HK-2 (cell line): ENCODE data around the gene PTPRN2.

Experiments
- DNase-seq: peaks from one replicate; pipeline ENCODE4 v3.0.0-alpha.2; 2018; ENCODE audit not compliant: unreplicated experiment

The PTPRN2 gene

DNA sequence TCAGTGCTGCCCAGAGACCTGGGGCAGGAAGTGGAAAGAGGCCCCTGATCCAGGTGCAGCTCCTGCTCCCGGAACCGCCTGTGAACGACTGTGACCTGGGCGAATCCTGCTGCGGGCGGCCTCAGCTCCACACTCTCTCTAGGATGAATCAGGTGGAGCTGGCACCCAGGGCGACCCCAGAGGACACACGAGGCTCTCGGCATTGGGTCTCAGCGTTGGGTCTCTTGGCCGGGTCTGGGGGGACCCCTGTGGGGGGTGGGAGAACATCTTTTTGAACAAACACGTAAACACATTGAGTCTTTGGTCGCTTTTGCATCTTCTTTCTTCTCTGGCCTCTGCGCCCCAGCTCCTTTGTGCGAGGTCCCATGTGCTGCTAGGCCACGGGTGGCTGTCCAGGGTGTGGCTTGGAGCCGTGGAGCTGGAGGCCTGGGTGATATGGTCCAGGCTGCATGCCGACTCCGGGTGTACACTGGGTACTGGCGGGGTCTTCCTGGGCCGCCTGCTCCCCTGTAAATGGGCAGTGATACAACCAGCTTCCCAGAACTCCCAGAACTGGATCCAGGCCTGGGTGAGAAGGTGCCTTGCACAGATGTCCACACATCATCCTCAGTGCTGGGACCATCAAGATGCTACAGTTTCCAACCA, 815.0 kb downstream of the PTPRN2 start:
- no peak for DNase-seq

DNA sequence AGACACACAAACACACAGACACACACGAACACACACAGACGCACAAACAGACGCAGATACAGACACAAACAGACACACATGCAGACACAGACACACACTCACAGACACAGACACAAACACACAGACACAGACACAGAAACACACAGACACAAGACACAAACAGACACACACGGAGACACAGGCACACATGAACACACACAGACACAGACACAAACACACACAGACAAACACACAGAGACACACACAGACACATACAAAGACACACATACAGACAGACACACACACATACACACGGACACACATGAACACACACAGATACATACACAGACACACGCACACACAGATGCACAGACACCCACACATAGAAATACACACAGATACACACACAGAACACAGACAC, 815.9 kb downstream of the PTPRN2 start:
- no peak for DNase-seq

- DNase-seq, result no peak
These were observed 816.8 kb downstream of the PTPRN2 start for GRCh38 chr7:157770716-157771320.

DNA sequence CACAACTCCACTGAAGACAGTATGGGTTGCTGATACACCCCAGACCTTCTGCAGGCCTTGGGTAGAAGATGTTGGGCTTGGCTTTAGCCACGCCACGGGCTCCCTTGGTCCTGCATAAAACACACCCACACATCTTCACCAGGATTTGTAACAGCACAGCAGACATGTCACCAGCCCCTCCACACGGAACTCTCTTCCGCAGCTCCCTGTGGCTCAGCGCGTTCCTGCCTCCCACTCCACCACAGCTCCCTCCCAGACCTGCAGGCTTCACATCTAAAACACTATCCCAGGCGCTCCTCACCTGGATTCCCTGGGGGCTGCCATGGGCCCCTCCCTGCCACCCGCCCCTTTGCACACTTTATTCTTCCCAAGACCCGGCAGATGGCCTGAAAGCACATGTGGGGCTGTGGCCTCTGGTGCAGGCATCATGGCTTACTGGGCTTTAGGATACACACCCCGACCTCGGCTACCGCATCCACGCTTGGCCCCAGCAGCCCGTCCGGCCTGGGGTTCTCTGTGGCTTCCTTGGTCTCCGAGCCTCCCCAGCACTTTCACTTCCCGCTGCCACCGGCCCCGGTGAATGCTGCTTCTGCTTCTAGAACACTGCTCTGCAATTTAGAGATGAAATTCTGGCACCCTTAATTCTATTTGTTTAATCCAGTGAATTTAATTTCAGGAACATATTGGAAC, 818.0 kb downstream of the PTPRN2 start:
- DNase-seq, result no peak

- no peak for DNase-seq
These were observed 818.5 kb downstream of the PTPRN2 start for GRCh38 chr7:157769086-157769485.

GRCh38 chr7:157768198-157768597, 819.4 kb downstream of the PTPRN2 start:
- no peak for DNase-seq

DNA sequence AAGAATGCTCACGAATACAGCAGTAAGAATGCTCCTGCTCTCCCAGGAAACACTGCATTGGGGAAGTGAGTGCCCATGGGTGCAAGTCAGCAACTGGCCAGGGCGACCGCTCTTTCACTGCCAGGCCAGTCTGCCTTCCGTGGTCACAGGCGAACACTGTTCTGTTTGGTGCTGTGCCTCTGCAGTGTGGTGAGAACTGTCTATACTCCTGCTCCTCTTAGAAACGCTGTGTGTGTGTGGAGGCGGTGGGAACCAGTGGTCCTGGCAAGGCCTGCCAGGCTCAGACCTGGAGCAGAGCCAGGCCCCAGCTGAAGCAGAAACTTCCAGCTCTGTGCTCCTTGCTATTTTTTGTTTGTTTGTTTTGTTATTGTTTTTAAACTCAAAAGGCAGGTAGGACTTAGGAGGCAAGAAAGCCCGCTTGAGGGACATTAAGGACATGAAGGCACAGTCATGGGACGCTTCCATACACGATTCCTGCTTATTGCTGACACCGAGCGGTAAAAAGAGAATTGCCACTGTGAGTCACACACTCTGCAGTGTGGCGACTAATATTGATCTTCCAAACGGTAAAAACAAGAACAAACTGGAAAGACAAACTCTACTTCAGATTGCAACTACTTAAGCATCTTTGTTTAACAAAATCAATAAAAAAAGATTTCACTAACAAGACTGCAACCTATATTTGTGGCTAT, 820.0 kb downstream of the PTPRN2 start:
- no peak for DNase-seq

- no peak for DNase-seq
These were observed 821.5 kb downstream of the PTPRN2 start for GRCh38 chr7:157766098-157766497.

- no peak for DNase-seq
These were observed 822.6 kb downstream of the PTPRN2 start for GRCh38 chr7:157764946-157765537.

DNA sequence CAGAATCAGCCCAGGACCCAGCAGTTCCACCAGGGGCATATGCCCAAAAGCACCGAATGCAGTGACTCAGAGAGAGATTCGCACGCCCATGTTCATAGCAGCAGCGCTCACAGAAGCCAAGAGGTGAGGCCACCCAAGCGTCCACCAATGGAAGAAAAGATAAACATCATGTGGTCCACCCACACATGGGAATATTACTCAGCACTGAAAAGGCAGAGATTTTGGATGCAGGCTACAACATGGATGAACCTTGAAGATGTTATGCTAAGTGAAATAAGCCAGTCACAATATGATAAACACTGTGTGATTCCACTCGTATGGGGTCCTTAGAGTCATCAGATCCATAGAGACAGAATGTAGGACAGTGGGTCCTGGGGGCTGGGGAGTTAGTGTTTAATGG, 823.4 kb downstream of the PTPRN2 start:
- no peak for DNase-seq

DNA sequence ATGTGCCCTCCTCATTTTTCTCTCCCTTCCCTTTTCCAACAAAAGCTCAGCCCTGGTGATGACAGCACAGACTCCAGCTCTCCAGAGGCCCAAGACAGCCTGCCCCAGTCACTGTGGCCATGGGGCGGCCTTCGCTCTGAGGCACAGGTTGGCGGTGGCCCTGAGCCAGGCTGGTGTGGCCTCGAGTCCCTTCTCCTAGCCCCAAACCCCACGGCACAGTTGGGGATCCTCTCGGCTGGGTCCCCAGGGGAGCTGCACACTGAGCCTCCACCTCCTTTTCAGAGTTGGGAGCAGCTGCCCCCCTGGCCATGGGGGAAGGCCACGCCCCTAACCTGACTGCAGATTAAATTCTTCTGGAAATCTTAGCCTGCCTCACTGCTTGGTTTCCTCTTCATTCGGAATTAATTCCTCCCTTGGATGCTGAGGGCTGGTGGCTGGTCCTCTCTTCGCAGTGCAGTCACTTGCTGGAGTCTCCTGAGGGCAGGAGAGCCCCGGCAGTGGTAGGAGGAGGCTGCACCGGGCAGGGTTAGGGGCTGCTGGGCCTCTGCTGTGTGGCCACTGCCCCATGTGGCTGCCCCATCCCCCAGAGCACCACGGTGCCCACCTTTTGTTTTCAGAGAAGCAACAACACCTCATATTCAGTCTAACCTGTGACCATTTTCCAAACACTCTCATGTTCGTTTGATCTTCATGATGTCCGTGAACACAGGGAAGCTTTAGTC, 824.2 kb downstream of the PTPRN2 start:
- DNase-seq, result no peak

GRCh38 chr7:157762824-157763223, 824.8 kb downstream of the PTPRN2 start:
- DNase-seq, result no peak

DNA sequence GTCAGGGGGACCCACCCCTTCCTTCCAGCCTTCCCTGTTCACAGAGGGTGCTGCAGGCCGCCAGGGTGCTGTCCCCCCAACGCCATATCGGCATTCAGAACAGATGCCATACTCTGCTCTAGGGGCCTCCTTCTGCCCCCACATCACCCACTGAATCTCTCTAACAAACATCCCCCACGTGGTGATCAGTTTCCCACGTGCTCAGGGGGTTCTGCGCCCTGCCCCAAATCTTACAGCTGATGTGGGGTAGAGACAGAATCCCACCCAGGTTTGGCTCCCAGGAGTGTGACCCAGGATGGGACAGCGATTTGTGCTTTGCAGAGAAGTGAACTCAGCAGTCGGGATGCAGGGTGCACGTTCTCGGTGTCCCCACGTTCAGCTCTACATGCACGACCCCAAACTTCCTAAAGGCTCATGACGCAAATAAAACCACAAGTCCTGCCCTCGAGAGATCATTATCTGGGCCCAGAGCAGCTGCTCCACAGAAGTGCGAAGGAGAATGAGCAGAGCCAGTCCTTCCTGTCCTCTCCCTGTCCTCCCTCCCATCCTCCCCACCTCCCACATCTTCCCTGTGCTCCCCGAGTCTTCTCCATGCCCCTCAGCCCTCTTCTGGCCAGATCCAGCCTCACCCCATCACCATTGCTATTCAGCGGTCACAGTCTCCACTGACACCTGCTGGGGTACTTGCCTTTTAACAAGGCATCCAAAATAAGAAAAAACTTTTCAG, 827.5 kb downstream of the PTPRN2 start:
- DNase-seq, result no peak

GRCh38 chr7:157759246-157759805, 828.3 kb downstream of the PTPRN2 start:
- DNase-seq, result no peak

DNA sequence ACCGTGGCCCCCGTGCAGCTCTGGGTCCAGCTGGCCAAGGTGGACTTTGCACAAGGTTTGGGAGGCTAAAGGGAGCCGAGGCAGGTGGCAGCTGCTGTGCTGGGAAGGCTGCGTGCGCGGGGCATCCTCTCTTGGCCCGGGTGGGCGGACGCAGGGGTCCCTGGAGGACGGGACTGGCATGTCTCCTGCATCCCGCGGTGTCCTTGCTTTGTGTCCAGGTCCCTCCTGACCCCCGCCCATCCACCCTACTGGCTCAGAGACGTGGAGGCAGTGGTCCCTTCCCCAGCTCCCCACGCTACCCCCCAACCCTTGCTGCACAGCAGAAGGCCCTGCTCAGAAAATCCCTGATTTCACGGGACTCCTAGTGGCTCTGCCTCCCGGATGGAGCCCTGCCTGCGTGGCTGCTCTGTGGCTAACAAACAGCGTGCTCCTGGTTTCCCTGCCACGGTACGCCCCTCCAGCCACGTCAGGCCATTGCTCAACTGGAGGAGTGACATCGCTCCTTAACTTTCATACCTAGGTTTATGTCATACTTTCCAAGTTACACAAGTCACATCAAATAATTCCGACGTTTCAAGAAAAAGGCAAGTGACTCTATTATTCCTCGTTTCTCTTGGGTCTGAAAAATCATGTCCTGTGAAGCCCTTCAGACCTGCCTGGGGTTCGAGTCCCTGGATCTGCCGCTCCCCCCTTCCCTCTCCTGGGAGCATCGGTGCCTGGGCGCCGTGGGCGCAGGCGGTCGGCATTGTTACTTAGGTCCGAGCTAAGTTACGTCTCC, 829.0 kb downstream of the PTPRN2 start:
- DNase-seq, result no peak

- no peak for DNase-seq
These were observed 829.7 kb downstream of the PTPRN2 start for GRCh38 chr7:157757776-157758467.

- no peak for DNase-seq
These were observed 830.4 kb downstream of the PTPRN2 start for GRCh38 chr7:157757211-157757610.

DNA sequence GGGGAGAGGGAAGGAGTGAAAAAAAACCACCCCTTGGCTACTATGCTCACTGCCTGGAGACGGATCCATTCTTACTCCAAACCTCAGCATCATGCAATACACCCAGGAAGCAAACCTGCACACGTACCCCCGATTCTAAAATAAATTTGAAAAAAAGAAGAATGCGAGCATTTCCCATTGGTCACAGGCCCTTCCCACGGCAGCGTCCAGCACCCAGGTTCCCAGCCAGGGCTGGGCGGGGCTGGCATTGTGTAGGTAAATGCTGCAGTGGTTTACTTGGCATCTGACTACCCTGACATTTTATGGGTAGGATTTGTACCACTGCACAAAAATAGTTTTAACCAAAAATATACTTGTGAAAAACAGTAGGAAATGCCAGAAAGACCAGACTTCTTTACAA, 831.9 kb downstream of the PTPRN2 start:
- no peak for DNase-seq

GRCh38 chr7:157754416-157754790, 833.2 kb downstream of the PTPRN2 start:
- no peak for DNase-seq
